Measurements from ENCODE around the gene MOB3A.

The MOB3A gene

DNA sequence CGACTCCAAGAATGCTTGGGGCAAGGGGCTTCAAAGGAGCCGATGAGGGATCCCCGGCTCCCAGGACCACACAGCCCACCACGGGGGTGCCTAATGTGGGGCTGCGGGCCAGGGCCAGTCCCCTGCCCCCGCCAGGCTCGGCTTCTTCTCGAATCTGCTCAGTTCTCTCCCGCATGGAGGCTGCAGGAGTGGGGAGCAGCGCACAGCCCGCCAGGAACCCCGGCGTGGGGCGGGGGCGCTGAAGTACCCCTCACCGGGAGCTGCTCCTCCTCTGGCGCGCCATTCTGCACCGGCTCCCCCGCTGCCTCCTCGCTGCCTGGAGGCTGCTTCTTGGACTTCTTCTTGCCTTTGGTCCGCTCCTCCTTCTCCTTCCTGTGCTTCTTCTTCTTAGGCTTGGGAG lies 15.3 kb upstream of the MOB3A start:
- Histone ChIP-seq H3K79me2 (ENCODE audit: control insufficient read depth, low read length) (no peaks in the 10 kb centered on the region), H3F3A (ENCODE audit: control insufficient read depth, insufficient read depth) (no peaks in the 10 kb centered on the region), H3K4me2 (ENCODE audit: low read length) (no peak overlapping the region), H3K36me3 (ENCODE audit: control insufficient read depth, low read length) (peaks cover 84% of the 10 kb centered on the region), H3K9me3 (ENCODE audit: control insufficient read depth, insufficient read depth, low read length) (no peaks in the 10 kb centered on the region), H3K27me3 (ENCODE audit: control insufficient read depth, low read length) (no peaks in the 10 kb centered on the region), H3K4me3 (ENCODE audit: low read length) (no peak overlapping the region), H3K9me2 (replicated peaks; ENCODE audit: control insufficient read depth, low read length) (no peaks in the 10 kb centered on the region), H4K20me1 (ENCODE audit: control insufficient read depth, insufficient read depth, low read depth, low read length) (no peaks in the 10 kb centered on the region), H3K27ac (ENCODE audit: low read depth, low read length) (no peak overlapping the region), H3K4me1 (ENCODE audit: control insufficient read depth, low read length) (no peaks in the 10 kb centered on the region)
- TF ChIP-seq CTCF (IDR thresholded peaks at IDR 0.05; ENCODE audit: low read depth, low read length, poor library complexity, severe bottlenecking) (no peak), EZH2phosphoT487 (IDR thresholded peaks at IDR 0.05; ENCODE audit: borderline replicate concordance, low read length) (no peak)

- Histone ChIP-seq H3K27ac (ENCODE audit: low read depth, low read length) (no peak overlapping the region), H3K79me2 (ENCODE audit: control insufficient read depth, low read length) (no peaks in the 10 kb centered on the region), H3F3A (ENCODE audit: control insufficient read depth, insufficient read depth) (no peaks in the 10 kb centered on the region), H3K27me3 (ENCODE audit: control insufficient read depth, low read length) (no peaks in the 10 kb centered on the region), H3K4me3 (ENCODE audit: low read length) (no peak overlapping the region), H3K36me3 (ENCODE audit: control insufficient read depth, low read length) (peaks cover 85% of the 10 kb centered on the region), H3K9me3 (ENCODE audit: control insufficient read depth, insufficient read depth, low read length) (peaks cover 2% of the 10 kb centered on the region; the same call in 1 of the 2 replicates), H3K4me2 (ENCODE audit: low read length) (no peak overlapping the region), H3K4me1 (ENCODE audit: control insufficient read depth, low read length) (no peaks in the 10 kb centered on the region), H3K9me2 (replicated peaks; ENCODE audit: control insufficient read depth, low read length) (no peaks in the 10 kb centered on the region), H4K20me1 (ENCODE audit: control insufficient read depth, insufficient read depth, low read depth, low read length) (no peaks in the 10 kb centered on the region)
- TF ChIP-seq EZH2phosphoT487 (IDR thresholded peaks at IDR 0.05; ENCODE audit: borderline replicate concordance, low read length) (no peak), CTCF (IDR thresholded peaks at IDR 0.05; ENCODE audit: low read depth, low read length, poor library complexity, severe bottlenecking) (peak; percentile 88)
Measured at GRCh38 chr19:2110822-2111221, 14.7 kb upstream of the MOB3A start.

GRCh38 chr19:2109046-2109864 lies 13.1 kb upstream of the MOB3A start:
- H3K36me3 ChIP-seq (ENCODE audit: control insufficient read depth, low read length), result peaks cover 84% of the 10 kb centered on the region
- peaks cover 8% of the 10 kb centered on the region for H3K79me2 ChIP-seq (ENCODE audit: control insufficient read depth, low read length)
- no peak overlapping the region for H3K4me3 ChIP-seq (ENCODE audit: low read length)
- H3K4me2 ChIP-seq (ENCODE audit: low read length), result no peak overlapping the region
- TF ChIP-seq EZH2phosphoT487 (IDR thresholded peaks at IDR 0.05; ENCODE audit: borderline replicate concordance, low read length), result no peak
- TF ChIP-seq CTCF (IDR thresholded peaks at IDR 0.05; ENCODE audit: low read depth, low read length, poor library complexity, severe bottlenecking), result no peak
- H3K9me2 ChIP-seq (replicated peaks; ENCODE audit: control insufficient read depth, low read length), result no peaks in the 10 kb centered on the region
- peaks cover 6% of the 10 kb centered on the region; the same call in 1 of the 2 replicates for H3K9me3 ChIP-seq (ENCODE audit: control insufficient read depth, insufficient read depth, low read length)
- H3F3A ChIP-seq (ENCODE audit: control insufficient read depth, insufficient read depth), result no peaks in the 10 kb centered on the region
- no peak overlapping the region for H3K27ac ChIP-seq (ENCODE audit: low read depth, low read length)
- no peaks in the 10 kb centered on the region for H4K20me1 ChIP-seq (ENCODE audit: control insufficient read depth, insufficient read depth, low read depth, low read length)
- no peaks in the 10 kb centered on the region for H3K27me3 ChIP-seq (ENCODE audit: control insufficient read depth, low read length)
- no peaks in the 10 kb centered on the region for H3K4me1 ChIP-seq (ENCODE audit: control insufficient read depth, low read length)
